ENCODE data around the gene ARG2.

DNA sequence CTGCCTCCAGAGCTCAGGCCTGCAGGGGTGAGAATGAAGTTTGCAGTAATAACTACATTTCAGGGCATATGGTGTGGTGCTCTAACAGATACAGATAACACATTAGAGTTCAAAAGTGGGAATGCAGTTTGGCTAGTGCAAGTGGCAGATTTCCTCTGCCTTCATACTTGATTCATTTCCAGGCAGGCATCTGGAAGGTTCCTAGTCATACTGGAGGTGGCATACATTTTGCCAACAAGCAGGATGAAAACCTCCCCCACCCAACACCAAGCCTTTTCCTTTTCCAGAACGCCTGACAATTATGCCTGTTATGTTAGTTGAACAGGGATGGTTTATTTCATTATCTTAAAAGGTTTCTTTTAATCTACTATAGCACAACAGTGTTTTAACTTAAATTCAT, 30.4 kb downstream of the ARG2 start:
- TF ChIP-seq CTCF (conservative IDR thresholded peaks at IDR 0.05; ENCODE audit: low read depth, low read length) (no peak), EZH2 (IDR thresholded peaks at IDR 0.05; ENCODE audit: low read length, unreplicated experiment) (no peak)
